CD4-positive, alpha-beta T cell treated with Interleukin-15 for 1 hour (primary cell): ENCODE measurements around the gene BICD2.

ENCODE experiments used
- DNase-seq: peaks from one replicate; pipeline ENCODE4 v3.0.0-alpha.2; 2020

BICD2 gene

DNA sequence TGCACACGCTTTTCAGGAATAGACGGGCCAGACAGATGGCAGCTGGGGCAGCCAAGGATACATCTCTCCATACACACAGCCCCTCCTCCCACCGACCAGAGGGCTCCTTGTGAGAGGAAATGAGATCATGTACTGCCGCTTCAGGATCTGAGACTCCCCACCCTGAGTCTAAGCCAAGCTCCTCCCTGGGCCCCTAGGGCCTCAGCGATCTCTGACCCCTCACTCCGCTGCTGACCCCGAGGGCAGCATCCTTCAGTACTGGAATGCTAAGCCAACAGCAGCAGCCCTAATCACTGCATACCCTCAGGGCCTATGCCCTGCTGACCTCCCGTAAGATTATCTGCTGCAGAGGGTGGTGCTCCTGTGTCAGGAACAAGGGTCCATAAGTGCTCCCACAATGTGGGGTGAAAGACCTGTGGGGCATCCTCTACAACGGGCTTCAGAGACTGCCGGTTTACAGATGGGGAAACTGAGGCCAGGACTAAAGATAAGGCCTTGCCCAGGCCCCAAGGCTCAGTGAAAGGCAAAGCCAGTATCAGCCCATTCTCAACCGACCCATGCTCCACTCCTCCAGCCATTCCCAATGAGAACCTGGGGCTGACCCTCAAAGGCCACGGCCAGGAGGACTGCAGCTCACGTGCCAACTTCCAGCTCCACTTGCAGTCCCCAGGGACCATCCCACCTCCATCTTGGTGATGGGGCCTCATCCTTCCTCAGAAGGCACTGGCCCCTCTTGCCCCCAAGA is 37.5 kb downstream of the BICD2 start:
- DNase-seq = no peak

DNA sequence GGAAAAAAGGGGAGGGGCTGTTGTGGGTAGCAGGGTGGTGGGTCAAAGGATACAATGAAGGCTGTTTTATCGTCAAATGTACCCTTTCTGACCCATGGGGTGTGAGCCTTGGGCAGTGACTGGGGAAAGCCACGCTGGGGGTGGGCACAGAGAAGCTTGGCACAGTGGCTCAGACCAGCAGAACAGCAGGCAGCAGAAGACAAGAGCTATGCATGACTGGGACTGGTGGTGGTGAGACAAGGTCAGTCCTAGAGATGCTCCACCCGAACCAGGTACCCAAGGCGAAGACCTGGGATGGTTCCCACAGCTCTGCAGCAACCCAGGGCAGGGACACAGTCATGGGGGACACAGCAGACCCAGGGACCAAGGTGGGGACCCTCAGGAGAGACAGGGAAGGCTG is 38.3 kb downstream of the BICD2 start:
- DNase-seq = no peak

- no peak for DNase-seq
Observed at GRCh38 chr9:92725766-92726165, 38.9 kb downstream of the BICD2 start.

DNA sequence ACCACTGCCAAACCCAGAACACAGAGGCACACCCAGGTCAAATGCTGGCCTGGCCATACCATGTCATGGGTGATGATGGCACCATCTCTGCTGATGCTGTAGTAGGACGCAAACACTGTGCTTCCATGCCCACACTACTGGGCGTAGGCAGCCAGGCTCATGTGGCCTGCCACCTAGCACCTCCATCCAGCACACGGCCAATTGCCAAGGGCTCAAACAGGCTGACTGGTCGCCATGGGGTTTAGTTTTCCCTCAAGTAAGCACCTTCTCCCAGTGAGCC is 39.4 kb downstream of the BICD2 start:
- DNase-seq = no peak

- no peak for DNase-seq
Observed at GRCh38 chr9:92724528-92725265, 39.9 kb downstream of the BICD2 start.

DNA sequence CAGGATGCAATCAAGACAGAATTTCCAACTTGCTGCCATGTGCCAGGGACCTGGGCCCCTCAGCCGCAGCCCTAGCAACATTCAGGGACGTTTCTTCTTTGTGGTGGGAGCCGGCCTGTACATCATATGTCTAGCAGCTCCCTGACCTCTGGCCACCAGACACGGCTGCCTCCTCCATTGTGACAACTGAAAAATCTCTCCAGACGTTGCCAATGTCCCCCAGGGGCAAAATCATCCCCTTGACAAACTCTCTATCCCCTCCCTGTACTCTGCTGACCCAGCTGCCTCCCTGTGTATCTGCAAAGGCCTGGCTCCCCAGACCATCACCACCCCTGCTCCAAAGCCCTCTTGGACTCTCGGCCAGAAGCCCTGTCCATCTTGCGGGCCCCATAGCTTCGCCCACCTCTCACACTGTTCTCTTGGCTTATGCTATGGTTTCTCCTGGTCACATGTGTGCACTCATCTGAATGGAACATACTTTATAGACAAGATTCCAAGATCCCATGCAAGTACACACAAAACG is 40.8 kb downstream of the BICD2 start:
- DNase-seq = no peak

GRCh38 chr9:92723299-92723625 is 41.4 kb downstream of the BICD2 start:
- DNase-seq = no peak

GRCh38 chr9:92722386-92723298 is 42.0 kb downstream of the BICD2 start:
- no peak for DNase-seq

- no peak for DNase-seq
Observed at GRCh38 chr9:92721548-92721947, 43.1 kb downstream of the BICD2 start.

DNA sequence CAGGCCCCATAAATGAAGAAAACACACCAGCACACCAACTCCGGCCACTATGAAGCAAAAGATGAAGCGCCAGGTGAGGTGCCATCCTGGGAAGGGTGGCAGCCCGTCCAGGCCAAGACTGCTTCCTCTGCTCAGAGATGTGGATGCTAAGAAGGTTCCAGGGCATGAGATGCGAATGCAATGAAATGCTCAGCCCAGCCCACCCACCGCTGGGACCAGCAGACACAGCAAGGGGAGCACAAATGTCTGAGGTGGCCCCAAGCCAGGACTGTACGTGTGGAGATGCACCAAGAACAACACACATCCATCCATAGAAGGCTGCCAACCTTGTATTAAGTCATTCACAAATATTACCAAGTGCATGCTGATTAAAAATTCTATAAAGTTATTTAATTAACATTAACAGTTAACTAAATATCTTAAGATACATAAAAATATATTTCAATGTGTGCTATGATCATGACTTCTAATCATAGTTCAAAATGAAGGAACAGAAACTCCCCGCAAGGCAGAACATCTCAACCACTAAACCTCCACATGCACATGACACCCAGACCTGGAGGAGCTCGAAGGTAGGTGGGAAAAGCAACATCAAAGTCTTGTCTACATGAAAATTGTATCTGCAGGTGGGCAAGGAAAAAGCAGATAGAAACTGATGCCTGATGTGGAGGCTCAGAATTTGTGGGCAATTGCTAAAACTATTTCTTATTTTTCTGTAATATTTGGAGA is 43.7 kb downstream of the BICD2 start:
- DNase-seq = no peak

- DNase-seq = no peak
Observed at GRCh38 chr9:92720209-92720765, 44.3 kb downstream of the BICD2 start.

DNA sequence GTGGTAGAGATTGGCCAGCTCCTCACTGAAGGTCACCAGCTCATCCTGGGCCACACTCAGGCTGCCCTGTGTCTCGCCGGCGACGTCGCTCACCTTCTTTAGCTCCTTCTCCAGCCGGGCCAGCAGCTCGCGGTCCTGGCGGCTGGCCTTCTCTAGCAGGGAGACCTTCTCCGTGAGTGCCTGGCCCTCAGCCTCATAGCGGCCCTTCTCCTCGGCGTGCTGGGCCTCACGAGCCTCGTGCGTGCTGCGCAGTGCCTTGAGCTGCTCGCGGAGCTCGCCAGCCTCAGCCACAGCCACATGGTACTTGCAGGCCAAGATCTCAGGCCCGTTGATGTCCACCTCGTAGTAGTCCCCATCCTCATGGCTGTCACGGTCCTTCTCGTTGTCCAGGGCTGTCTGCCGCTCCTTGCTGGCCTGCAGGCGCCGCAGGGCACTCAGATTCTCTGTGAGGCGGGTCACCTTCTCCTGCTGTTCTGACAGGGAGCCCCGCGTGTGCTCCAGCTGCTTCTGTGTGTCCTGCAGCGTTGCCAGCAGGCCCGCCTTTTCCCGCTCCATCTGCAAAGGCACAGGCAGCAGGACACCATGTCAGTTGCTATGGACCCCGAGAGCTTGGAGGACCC is 45.5 kb downstream of the BICD2 start:
- DNase-seq = no peak

DNA sequence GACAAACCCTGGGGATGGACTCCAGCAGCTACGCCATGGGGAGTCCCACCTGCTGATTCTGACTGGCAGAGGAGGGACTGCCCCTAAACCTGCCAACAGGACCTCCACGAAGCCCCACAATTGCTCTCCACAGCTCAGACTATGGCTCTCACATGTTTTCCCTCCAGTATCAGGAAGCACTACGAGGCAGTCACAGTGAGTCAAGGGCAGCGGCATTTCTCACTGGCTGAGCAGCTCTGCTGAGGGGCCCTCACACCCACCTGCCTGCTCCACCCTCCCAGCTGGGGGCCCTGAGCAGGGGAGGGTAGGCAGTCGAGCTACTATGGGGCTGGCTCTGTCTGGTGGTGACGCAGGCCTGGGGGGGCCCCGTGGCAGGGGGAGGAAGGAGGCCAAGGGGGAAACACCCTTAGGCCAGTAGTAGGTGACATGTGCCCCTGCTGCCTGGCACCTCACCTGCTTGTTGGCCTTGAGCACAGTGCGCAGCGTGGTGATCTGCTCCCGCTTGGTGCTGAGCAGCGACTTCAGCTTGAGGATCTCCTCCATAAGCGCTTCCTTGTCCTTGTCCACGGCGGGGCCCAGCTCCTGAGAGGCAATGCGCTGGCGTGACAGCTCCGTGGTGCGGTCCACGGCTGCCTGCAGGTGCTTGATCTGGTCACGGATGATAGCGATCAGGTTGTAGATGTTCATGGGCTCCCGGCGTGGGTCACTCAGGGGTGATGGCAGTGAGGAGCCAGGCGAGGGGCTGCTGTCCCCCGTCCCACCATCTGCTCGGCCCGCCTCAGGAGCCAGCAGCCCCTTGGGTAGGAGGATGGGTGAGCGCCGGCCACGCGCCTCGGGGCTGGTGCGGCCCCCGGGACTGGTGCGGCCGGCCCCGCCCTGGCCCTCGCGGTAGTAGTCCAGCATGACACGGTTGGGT is 46.3 kb downstream of the BICD2 start:
- DNase-seq = no peak

DNA sequence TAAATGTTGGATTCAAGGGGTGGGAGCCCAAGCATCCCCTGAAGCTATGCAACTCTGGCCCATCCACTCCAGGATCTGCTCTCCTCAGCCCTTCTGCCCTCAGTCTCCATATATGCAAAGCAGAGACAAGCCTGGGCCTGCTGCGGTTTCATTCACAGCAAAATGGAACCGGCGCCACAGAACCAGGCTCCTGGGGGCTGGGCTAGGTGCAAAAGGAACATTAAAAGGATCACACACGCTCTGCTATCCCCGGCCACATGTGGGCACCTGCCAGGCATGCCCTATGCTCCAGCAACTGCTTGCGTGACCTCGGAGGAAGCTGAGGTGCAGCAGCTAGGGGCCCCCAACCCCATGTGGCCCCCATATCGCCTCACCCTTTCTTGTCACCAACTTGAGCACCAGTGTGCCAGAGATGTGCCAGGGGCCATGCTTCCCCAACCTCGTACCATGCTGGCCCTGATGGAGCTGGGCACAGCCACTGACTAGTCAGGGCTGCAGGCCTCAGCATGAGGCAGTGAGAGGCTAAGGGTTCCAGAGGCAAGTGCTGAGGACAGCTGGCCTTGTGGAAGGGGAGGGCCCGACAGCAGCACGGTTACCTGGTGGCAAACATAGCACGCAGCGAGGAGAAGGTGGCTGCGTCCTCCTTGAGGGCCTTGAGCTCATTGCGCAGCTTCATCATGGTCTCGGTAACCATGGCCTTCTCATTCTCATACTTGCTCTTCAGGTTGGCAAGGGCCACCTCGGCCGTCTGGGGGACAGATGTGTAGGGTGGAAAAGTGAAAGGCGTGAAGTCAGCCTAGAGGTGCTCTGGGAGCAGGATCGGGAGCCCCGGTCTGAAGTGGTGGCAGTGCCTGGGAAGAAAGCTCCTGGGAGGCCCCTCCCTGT is 47.2 kb downstream of the BICD2 start:
- DNase-seq = no peak

- DNase-seq = peak; percentile 65
Observed at GRCh38 chr9:92716557-92716956, 48.1 kb downstream of the BICD2 start.

GRCh38 chr9:92715488-92716231 is 49.0 kb downstream of the BICD2 start:
- DNase-seq = no peak

DNA sequence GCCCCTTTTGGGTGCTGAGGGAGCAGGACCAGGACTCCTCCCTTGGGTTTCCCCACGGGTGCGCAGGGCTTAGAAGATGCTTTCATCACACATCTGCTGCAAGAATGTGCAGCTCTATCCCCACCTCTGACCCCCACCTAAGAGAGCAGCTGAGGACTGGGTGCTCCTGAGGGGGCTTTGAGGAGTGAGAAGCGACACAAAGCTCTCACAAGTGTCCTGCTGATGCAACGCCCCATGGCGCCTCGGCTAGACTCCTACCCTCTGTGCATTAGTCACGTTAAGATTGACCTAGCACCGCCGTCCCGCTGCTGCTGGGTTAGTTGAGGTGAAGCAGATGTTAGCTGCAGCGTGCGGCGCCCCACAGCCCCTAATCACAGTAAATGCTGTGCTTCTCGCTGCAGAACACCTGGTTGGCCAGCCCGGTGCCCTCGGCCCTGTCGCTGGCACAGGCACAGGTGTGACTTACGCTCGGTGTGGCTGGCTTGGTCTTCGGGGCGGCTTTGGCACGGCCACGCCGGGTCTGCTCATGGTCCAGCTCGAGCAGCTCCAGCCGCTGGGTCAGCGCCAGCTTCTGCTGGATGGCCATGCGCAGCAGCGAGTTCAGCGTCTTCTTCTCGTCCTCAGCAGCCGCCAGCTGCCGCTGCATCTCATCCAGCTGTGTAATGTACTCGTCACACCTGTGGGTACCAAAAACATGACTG is 49.7 kb downstream of the BICD2 start:
- no peak for DNase-seq

GRCh38 chr9:92714016-92714415 is 50.6 kb downstream of the BICD2 start:
- no peak for DNase-seq

DNA sequence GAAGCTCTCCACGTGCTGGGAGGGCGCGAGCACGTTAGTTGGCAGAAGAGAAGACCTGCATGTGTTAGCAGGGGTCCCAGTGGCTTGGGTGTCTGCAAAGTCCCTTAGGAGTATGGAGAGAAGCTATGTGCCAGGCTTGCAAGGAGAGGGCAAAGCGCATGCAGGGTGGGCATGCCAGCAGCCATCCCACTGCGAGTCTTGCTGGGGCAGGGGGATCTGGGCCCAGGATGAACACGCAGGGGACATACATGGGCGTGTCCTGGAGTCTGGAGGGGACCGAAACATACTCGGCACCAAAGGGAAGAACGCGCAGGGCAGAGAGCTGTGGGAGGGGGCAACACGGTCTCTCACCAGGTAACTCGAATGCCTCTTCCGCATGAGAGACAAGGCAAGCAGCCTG is 51.1 kb downstream of the BICD2 start:
- DNase-seq = no peak
